ENCODE data around the gene GIGYF1. TPM values are rescaled to one million over a fixed set of nuclear protein-coding genes. Genes with fewer than 3 reads are reported as not detected.

GIGYF1 gene
- total and polyA plus RNA-seq, 9 donors: 7.0 to 93.0 (median 56.1) TPM

GRCh38 chr7:100654908-100655831 lies 38.9 kb downstream of the GIGYF1 start:
- Histone ChIP-seq H3K27ac (no peak overlapping the region), H3K36me3 (no peaks in the 10 kb centered on the region), H3K4me1 (ENCODE audit: insufficient read depth) (no peaks in the 10 kb centered on the region), H3K4me3 (no peak overlapping the region), H3K27me3 (no peaks in the 10 kb centered on the region), H3K9me3 (no peaks in the 10 kb centered on the region)
- 48 to 53% (median 53%) methylated on average over 25 of the region's 25 CpGs for WGBS, 3 donors
- TF ChIP-seq CTCF (IDR thresholded peaks at IDR 0.05) (no peak), POLR2A (IDR thresholded peaks at IDR 0.05) (no peak), EP300 (IDR thresholded peaks at IDR 0.05) (no peak)
- intact Hi-C loops (cut with DNase I): loop anchor here in 1 of 4 donors (10.0 kb wide), 1 partner anchor 50 kb away; the partner anchor contains the start of gene POP7
- DNase-seq: no peak

- H3K4me3 ChIP-seq: no peak overlapping the region
- H3K4me1 ChIP-seq (ENCODE audit: insufficient read depth): no peaks in the 10 kb centered on the region
- TF ChIP-seq CTCF (IDR thresholded peaks at IDR 0.05): no peak
- TF ChIP-seq POLR2A (IDR thresholded peaks at IDR 0.05): no peak
- no peak for TF ChIP-seq EP300 (IDR thresholded peaks at IDR 0.05)
- DNase-seq: no peak
- H3K9me3 ChIP-seq: no peaks in the 10 kb centered on the region
- H3K27ac ChIP-seq: no peak overlapping the region
- H3K36me3 ChIP-seq: no peaks in the 10 kb centered on the region
- intact Hi-C loops (cut with DNase I): loop anchor here in 1 of 4 donors (10.0 kb wide), 1 partner anchor 55 kb away; the partner anchor contains the start of gene POP7
- 63 to 69% (median 68%) methylated on average over 15 of the region's 15 CpGs for WGBS, 3 donors
- no peaks in the 10 kb centered on the region for H3K27me3 ChIP-seq
Observed at GRCh38 chr7:100649826-100650565, 44.1 kb downstream of the GIGYF1 start.

GRCh38 chr7:100642534-100642907 lies 51.5 kb downstream of the GIGYF1 start:
- Histone ChIP-seq H3K4me3 (no peak overlapping the region), H3K36me3 (no peaks in the 10 kb centered on the region), H3K27ac (no peak overlapping the region), H3K4me1 (ENCODE audit: insufficient read depth) (no peaks in the 10 kb centered on the region), H3K9me3 (no peaks in the 10 kb centered on the region), H3K27me3 (no peaks in the 10 kb centered on the region)
- TF ChIP-seq EP300 (IDR thresholded peaks at IDR 0.05) (no peak), CTCF (IDR thresholded peaks at IDR 0.05) (no peak), POLR2A (IDR thresholded peaks at IDR 0.05) (no peak)
- DNase-seq: no peak
- 52 to 67% (median 56%) methylated on average over 11 of the region's 11 CpGs for WGBS, 3 donors
- intact Hi-C loops (cut with DNase I): no loop called here

GRCh38 chr7:100641860-100642533 lies 52.1 kb downstream of the GIGYF1 start:
- Histone ChIP-seq H3K9me3 (no peaks in the 10 kb centered on the region), H3K27me3 (no peaks in the 10 kb centered on the region), H3K36me3 (no peaks in the 10 kb centered on the region), H3K27ac (no peak overlapping the region), H3K4me1 (ENCODE audit: insufficient read depth) (no peaks in the 10 kb centered on the region), H3K4me3 (no peak overlapping the region)
- 64 to 71% (median 68%) methylated on average over 10 of the region's 10 CpGs for WGBS, 3 donors
- intact Hi-C loops (cut with DNase I): no loop called here
- TF ChIP-seq EP300 (IDR thresholded peaks at IDR 0.05) (no peak), POLR2A (IDR thresholded peaks at IDR 0.05) (no peak), CTCF (IDR thresholded peaks at IDR 0.05) (no peak)
- no peak for DNase-seq
